H1 (cell line): ENCODE data around the gene POU2F1.

Source experiments
- CBX8 ChIP-seq: fragments of 300-800, 300-1000 bp; sonication (generic); IDR thresholded peaks from 2 replicates; pipeline ENCODE4 v1.7.1; 2016; ENCODE audit warnings: low read depth, low read length, borderline replicate concordance
- GTF2F1 ChIP-seq: IDR thresholded peaks from 2 replicates; pipeline ENCODE4 v1.6.1; 2012; ENCODE audit warnings: low read depth, low read length, improper control_type of control experiment, borderline replicate concordance
- POLR2AphosphoS5 ChIP-seq: IDR thresholded peaks from 2 replicates; pipeline ENCODE4 v1.6.1; 2011; ENCODE audit warnings: low read depth, low read length
- RFX5 ChIP-seq: IDR thresholded peaks from 2 replicates; pipeline ENCODE4 v1.6.1; 2011; ENCODE audit warnings: low read depth, low read length, improper control_type of control experiment, borderline replicate concordance

- TF ChIP-seq CBX8 (no peak), GTF2F1 (no peak), RFX5 (no peak), POLR2AphosphoS5 (no peak)
Measured at GRCh38 chr1:167339405-167339804, 118.7 kb downstream of the POU2F1 start.
